ENCODE data around the gene LSP1. TPM values are rescaled to one million over a fixed set of nuclear protein-coding genes. Genes with fewer than 3 reads are reported as not detected.

The LSP1 gene
- total RNA-seq, 2 experiments from 2014 or later: 232 to 303 TPM

DNA sequence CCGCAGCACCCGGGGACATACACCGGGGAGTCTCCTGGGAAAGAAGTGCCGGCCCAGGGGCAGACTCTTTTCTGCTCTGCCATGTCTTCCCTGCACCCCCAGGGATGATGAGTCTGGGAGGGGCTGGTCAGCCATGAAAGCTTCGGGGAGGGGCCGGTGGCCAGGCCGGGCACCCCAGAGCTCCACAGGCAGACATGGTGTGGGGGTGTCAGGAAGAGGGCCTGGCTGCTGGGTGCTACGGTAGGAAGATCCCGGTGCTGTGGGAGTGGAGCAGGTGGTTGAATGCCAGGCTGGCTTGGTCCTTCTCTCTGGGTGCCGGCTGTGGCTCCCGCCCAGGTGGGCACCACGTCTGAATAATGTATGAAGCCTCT lies 17.4 kb downstream of the LSP1 start:
- ChIA-PET POLR2A (no interaction called here), CTCF (ENCODE audit: unreplicated experiment) (no interaction called here)
- H3K79me2 ChIP-seq (ENCODE audit: insufficient read depth, low read depth, low read length): no peaks in the 10 kb centered on the region
- BruUV-seq (replicated peaks): no TSS peak
- DNase-seq (ENCODE audit: low spot score): no peak
- H2AFZ ChIP-seq (ENCODE audit: low read length): no peak overlapping the region
- TF ChIP-seq EZH2phosphoT487 (IDR thresholded peaks at IDR 0.05; ENCODE audit: borderline replicate concordance, low read depth, low read length): no peak
- TF ChIP-seq, protein P1, sequence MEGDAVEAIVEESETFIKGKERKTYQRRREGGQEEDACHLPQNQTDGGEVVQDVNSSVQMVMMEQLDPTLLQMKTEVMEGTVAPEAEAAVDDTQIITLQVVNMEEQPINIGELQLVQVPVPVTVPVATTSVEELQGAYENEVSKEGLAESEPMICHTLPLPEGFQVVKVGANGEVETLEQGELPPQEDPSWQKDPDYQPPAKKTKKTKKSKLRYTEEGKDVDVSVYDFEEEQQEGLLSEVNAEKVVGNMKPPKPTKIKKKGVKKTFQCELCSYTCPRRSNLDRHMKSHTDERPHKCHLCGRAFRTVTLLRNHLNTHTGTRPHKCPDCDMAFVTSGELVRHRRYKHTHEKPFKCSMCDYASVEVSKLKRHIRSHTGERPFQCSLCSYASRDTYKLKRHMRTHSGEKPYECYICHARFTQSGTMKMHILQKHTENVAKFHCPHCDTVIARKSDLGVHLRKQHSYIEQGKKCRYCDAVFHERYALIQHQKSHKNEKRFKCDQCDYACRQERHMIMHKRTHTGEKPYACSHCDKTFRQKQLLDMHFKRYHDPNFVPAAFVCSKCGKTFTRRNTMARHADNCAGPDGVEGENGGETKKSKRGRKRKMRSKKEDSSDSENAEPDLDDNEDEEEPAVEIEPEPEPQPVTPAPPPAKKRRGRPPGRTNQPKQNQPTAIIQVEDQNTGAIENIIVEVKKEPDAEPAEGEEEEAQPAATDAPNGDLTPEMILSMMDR (conservative IDR thresholded peaks at IDR 0.05; ENCODE audit: low read length): no peak
- no peaks in the 10 kb centered on the region for H3K9me3 ChIP-seq (ENCODE audit: low read length)
- no peak overlapping the region for H3K4me3 ChIP-seq (ENCODE audit: low read depth, low read length, poor library complexity, severe bottlenecking)
- H3K4me1 ChIP-seq (ENCODE audit: insufficient read depth, low read length, poor library complexity, severe bottlenecking): no peaks in the 10 kb centered on the region
- H3K36me3 ChIP-seq (ENCODE audit: insufficient read depth, low read length): 0 out of 2 replicates have a peak, but pooled peaks cover 6% of the 10 kb centered on the region
- no peak overlapping the region for H3K27ac ChIP-seq (ENCODE audit: low read depth, low read length, poor library complexity, severe bottlenecking)
- no peak overlapping the region for H3K4me2 ChIP-seq (ENCODE audit: low read length)
- H4K20me1 ChIP-seq (ENCODE audit: insufficient read depth, low read length): no peaks in the 10 kb centered on the region; the same call in 1 of the 2 replicates
- H3K9me2 ChIP-seq (ENCODE audit: insufficient read depth, low read length): no peaks in the 10 kb centered on the region
- intact Hi-C loops (cut with micrococcal nuclease; ENCODE audit: unreplicated experiment): no loop called here

DNA sequence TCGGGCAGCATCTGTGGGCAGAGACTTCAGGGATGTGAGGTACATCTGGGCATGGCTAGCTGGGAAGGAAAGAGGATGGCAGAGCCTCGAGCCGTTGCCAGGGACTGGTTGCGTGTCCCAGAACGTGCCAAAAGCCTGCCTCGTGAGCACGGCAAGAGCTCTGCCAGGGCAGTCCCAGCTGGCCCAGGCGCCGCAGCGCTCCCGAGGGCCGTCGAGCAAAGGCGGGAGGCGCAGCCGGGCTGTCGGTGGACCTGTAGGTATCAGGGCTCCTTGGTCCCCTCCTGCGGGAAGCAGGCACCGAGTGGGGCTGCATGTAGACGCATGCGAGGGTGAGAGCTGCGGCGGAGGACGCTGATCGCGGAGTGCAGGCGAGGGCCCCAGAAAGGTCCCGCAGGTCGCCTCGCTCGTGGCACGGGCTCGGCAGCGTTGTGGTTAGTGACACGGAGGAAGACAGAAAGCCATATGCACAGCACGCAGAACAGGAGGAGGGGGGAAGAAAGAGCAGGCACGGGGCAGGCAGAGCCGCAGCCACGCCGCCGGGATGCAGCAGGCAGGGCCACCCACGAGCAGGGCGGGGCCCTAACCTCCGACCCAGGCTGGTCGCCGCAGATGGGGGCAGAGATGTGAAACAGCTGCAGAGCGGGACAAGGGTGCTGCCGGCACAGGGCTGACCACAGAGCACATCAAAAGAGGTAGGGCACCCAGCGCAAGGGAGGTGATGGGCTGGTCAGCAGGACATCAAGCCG lies 18.0 kb downstream of the LSP1 start:
- Histone ChIP-seq H3K4me3 (ENCODE audit: low read depth, low read length, poor library complexity, severe bottlenecking) (no peak overlapping the region), H3K27ac (ENCODE audit: low read depth, low read length, poor library complexity, severe bottlenecking) (no peak overlapping the region)

DNA sequence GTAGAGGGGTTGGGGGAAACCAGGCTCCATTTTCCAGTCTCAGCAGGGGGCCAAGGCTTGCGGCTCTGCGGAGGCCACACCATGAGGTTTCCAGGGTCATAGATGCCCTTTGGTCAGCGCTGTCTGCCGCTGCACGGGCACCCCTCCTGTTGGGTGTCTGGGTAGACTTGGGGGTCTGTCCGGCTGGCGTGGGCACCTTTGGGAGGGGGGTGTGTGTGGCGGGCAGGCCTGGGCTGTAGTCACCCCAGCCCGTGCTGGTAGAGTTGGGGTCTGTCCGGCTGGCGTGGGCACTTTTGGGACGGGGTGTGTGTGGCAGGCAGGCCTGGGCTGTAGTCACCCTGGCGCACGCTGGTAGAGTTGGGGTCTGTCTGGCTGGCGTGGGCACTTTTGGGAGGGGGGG lies 18.6 kb downstream of the LSP1 start:
- Histone ChIP-seq H3K9me2 (ENCODE audit: insufficient read depth, low read length) (no peaks in the 10 kb centered on the region), H3K4me1 (ENCODE audit: insufficient read depth, low read length, poor library complexity, severe bottlenecking) (no peaks in the 10 kb centered on the region), H3K9me3 (ENCODE audit: low read length) (no peaks in the 10 kb centered on the region), H3K36me3 (ENCODE audit: insufficient read depth, low read length) (no peaks in the 10 kb centered on the region), H3K27ac (ENCODE audit: low read depth, low read length, poor library complexity, severe bottlenecking) (no peak overlapping the region), H3K4me3 (ENCODE audit: low read depth, low read length, poor library complexity, severe bottlenecking) (no peak overlapping the region), H2AFZ (ENCODE audit: low read length) (no peak overlapping the region), H3K4me2 (ENCODE audit: low read length) (no peak overlapping the region), H4K20me1 (ENCODE audit: insufficient read depth, low read length) (no peaks in the 10 kb centered on the region; the same call in 1 of the 2 replicates), H3K79me2 (ENCODE audit: insufficient read depth, low read depth, low read length) (no peaks in the 10 kb centered on the region)
- no TSS peak for BruUV-seq (replicated peaks)
- POLR2A ChIA-PET: no interaction called here
- TF ChIP-seq, protein P1 (conservative IDR thresholded peaks at IDR 0.05; ENCODE audit: low read length): no peak
- TF ChIP-seq EZH2phosphoT487 (IDR thresholded peaks at IDR 0.05; ENCODE audit: borderline replicate concordance, low read depth, low read length): no peak
- DNase-seq (ENCODE audit: low spot score): no peak
- CTCF ChIA-PET (ENCODE audit: unreplicated experiment): no interaction called here
- intact Hi-C loops (cut with micrococcal nuclease; ENCODE audit: unreplicated experiment): no loop called here

More for the DNA sequence above, 18.0 kb downstream of the LSP1 start:
- no peaks in the 10 kb centered on the region for H3K4me1 ChIP-seq (ENCODE audit: insufficient read depth, low read length, poor library complexity, severe bottlenecking)
- no peaks in the 10 kb centered on the region for H3K9me3 ChIP-seq (ENCODE audit: low read length)
- POLR2A ChIA-PET: no interaction called here
- H3K79me2 ChIP-seq (ENCODE audit: insufficient read depth, low read depth, low read length): no peaks in the 10 kb centered on the region
- no peaks in the 10 kb centered on the region for H3K9me2 ChIP-seq (ENCODE audit: insufficient read depth, low read length)
- intact Hi-C loops (cut with micrococcal nuclease; ENCODE audit: unreplicated experiment): no loop called here
- no peak overlapping the region for H2AFZ ChIP-seq (ENCODE audit: low read length)
- CTCF ChIA-PET (ENCODE audit: unreplicated experiment): no interaction called here
- 0 out of 2 replicates have a peak, but pooled peaks cover under 1% of the 10 kb centered on the region for H3K36me3 ChIP-seq (ENCODE audit: insufficient read depth, low read length)
- H3K4me2 ChIP-seq (ENCODE audit: low read length): no peak overlapping the region
- no peak for DNase-seq (ENCODE audit: low spot score)
- H4K20me1 ChIP-seq (ENCODE audit: insufficient read depth, low read length): no peaks in the 10 kb centered on the region; the same call in 1 of the 2 replicates
- BruUV-seq (replicated peaks): no TSS peak
- TF ChIP-seq, protein P1 (conservative IDR thresholded peaks at IDR 0.05; ENCODE audit: low read length): no peak
- TF ChIP-seq EZH2phosphoT487 (IDR thresholded peaks at IDR 0.05; ENCODE audit: borderline replicate concordance, low read depth, low read length): no peak
